EH (cell line): Measurements from ENCODE around the gene CASTOR1.
A peak's percentile ranks its signal among the peaks of the same experiment; 100 is the strongest.

Experiments used
- DNase-seq: peaks from one replicate; pipeline ENCODE4 v3.0.0-alpha.2; 2015; ENCODE audit warnings: low read depth

CASTOR1 gene

DNA sequence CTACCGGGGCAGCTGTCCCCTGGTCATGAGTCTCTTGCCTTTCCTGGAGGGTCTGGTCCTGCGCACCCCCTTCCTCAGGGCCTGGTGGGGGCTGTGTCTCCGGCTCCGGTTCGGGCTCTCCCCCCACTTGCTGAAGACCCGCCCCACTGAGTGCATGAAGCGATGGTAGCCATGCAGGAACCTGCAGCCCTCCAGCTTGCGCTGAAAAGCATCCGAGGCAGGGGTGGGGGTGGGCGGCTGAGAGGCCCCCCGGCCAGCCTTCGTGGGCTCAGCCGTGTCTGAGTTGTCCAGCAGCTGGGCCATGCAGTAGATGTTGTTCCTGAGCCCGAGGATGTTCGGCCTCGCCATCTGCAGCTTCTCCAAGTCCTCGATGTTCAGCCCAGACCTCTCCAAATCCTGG is 25.4 kb downstream of the CASTOR1 start:
- no peak for DNase-seq

DNA sequence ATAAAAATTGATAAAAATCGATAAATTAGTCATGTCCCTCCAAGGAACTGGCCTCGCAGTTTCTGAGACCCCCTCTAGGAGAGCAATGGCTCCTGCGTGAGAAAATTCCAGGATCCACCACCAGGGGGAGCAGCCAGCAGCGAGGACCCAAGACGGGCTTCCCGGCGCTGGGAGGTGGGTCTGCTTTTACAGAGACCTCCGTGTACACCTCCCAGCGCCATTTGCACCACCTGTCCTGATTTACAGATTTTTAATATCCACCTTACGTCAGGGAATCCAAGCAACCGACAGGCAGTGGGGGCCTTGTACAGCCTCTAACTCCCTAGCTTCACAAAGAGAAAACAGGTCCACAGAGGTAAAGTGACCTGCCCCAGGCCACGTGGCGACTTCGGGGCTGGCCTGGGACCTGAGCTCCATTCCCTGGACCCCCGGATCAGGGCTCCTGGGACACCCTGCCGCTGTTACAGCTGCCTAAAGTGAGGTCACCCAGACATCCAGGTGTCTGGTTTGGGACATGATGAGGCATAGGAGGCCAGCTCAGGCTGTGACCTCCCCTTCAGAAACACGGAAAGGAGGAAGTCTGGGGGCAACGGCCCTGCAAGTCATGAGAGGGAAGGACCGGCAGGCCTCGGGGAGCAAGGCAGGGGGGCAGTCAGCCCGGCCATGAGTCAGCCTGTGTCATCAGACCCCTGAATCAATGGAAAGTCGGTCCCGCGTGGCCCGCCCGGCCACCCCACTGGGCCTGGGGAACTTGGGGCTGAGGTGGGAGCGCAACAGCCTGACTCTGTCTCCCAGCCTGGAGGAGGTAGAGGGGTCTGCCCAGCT is 26.2 kb downstream of the CASTOR1 start:
- DNase-seq: peak; percentile 63

DNA sequence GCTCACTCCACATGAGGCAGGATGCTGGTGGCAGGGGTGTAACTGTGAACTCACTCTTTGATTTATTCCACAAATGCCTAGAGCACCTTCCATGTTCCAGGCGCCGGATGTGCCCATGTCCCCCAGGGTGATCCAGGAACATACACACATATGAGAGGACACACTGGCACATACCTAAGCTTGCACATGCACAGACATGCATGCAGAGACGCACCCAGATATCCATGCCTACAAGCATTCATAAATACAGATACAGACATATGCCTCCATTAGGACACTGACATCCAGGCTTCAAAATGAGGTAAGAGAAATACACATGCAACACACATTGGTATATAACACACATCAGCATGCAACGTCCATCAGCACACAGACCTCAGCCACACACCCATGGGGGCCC is 27.2 kb downstream of the CASTOR1 start:
- no peak for DNase-seq

DNA sequence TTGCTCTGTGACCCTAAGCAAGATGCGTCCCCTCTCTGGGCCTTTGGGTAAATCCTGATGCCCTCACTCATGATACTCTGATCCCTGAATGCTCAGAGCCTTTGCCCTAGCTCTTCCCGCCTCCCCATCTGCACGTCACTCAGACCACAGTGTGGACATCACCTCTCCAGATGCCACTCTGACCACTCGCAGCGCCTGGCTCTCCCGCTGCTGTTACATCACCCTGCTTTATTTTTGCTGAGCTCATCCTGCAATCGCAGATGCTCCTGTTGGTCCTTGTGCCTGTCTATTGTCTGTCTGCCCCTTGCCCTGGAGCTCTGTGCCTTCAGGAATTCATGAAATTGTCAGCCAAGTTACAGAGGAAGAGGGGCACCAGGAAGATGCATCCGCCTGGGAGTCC is 28.2 kb downstream of the CASTOR1 start:
- DNase-seq: no peak

DNA sequence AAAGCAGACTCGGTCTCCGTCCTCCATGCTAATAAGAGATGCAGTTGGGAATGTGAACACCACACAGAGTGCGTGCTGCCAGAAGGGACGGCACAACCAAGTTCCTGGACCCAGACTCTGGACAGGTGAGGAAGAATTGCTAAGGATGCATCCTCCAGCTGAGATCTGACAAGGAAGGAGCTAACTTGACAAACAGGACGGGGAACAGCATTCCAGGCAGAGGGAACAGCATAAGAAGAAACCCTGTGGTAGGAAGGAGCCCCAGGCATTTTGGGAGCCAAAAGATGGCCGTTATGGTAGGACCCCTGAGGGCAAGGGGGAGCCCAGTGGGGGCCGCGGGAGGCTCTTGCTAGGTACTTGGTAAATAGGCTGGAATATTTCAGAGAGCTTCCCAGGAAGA is 28.6 kb downstream of the CASTOR1 start:
- DNase-seq: no peak

DNA sequence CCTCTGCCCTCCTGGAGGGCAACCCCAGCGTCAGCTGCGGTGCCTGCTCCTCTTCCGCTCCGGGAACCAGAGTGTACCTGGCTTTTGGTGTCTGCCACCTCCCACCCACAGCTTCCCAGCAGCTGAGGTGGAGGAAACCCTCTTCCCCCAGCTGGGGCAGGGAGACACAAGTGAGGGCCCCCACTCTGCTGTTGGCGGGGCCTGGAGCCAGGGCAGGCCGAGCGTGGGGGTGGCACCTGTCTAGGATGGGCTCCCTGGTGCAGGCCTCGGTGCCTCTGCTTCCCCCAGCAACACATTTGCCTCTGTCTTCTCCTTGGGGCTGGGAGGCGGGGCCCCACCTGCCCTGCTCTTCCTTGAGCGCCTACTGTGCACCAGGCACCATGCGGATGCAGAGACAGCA is 29.0 kb downstream of the CASTOR1 start:
- DNase-seq: no peak

DNA sequence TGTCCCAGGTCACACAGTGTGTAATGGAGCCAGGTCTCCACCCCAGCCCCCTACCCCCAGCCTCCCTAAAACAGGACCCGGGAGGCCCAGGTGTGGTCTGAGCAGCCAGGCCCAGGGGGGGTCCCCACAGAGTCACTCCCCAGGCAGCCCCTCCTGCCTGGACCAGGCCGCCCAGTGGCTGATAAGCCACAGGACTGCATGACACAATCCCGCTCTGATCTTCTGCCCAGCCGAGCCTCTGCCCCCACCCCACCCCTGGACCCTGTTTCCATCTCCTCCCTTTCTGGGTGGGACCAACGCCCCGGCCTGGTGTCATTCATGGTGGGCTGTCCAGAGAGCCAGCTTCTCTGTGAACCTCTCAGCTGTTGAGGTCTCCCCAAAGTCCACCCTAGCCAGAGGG is 35.0 kb downstream of the CASTOR1 start:
- DNase-seq: no peak

DNA sequence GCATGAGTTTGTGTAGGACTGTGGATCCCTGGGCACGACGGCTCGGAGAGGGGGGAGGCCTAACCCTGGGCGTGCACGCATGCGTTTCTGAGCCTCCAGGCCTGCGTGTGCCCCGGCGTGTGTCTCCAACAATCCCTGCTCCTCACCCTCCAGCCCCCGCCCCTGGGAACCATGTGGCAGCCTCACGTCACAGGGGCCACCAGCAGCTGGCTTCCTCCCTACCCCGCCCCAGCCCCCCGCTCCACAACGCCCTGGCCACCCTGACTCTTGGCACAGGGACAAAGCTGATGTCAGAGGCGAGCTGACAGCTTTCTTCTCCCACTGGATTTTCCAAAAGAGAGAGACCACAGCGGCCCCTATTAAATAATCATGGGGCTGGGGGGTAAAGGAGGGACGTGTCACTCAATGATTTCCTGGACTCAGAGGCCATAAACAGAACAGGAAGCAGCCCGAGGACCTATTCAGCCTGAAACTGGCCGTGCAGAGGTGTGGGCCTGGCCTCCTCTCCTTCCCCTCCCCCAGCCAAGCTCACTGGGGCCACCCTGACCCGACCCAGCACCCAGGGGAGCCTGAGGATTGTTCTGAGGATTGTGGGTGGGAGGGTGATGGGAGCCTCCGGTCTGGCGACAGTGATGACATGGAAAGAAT is 36.0 kb downstream of the CASTOR1 start:
- peak; percentile 41 for DNase-seq

DNA sequence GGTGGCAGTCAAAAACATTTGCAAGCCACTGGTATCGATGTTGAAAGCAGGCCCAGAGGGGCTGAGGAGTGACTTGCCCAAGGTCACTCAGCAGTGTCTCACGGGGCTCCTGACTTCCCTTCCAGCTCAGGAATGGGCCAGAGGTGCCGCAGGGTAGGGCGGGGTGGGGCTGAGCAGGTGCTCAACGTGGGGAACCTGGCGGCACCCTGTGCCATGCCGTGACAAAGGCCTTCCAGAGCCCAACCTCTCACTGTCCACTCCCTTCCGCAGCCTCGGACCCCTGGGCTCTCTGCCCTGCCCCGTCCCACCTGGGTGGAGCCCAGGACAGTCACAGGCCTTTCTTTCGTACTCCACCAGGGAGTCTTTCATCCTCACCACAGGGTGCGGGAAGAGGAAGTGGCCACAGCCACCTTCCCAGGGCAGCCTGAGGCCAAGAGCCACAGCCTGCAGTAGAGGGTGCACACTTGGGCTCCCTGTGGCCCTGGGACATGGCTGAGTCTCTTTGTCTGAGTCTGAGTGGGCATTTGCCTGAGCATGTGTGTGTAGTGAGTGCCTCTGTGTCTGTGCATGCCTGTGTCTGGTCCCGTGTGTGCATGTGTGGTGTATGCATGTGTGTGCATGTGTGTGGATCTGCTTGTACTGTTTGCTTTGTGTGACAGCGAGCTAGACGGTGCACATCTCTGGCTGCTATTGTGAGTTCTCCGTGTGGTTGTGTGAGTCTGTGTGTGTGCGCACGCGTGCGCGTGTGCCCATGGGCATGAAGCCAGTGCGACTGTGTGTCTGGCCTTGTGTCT is 36.7 kb downstream of the CASTOR1 start:
- DNase-seq: no peak

DNA sequence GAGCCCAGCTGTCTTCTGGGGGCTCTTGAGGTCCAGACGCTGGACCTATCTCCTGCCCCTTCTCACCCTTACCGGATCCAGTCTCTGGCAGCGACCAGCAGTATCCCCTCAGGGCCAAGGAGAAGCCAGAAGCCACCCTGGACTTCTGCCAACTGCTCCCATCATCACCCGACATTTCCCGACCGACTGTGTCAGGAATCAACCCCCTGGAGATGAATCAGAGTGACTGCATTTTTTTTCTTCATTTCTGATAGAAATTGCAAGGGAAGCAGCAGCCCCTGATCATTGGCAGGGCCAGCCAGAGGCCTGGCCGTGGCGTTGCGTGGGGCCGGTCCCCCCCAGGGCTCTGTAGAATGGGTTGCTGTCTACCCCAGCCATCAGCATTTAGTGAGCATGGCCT is 37.6 kb downstream of the CASTOR1 start:
- DNase-seq: peak; percentile 86

DNA sequence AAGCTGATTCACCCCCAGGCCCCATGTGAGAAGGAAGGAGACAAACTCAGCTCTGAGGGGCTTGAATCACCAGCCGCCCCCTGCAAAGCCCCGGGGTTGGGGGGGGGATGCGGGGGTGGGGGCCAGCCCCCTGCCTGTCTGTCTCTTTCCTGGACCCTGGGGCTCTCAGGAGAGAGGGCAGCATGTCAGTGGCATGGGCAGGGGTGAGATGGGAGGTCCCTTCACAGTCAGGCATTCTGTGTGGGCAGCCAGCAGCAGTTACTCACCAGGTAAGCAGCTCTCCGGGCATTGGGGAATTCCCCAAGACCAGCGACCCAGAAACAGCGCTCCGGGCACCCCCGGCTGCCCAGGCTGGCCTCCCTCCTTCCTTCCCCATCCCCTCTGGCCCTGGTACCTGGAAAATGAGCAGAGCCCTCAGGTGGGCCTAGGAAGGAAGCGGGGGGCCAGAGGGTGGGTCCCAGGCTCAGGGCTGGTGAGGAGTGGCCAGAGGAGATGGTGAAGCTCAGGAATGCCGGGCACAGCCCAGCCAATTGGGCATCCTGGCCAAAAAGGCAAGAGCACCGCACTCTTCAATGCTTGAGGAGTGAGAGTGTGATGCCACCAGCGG is 38.5 kb downstream of the CASTOR1 start:
- peak; percentile 71 for DNase-seq

DNA sequence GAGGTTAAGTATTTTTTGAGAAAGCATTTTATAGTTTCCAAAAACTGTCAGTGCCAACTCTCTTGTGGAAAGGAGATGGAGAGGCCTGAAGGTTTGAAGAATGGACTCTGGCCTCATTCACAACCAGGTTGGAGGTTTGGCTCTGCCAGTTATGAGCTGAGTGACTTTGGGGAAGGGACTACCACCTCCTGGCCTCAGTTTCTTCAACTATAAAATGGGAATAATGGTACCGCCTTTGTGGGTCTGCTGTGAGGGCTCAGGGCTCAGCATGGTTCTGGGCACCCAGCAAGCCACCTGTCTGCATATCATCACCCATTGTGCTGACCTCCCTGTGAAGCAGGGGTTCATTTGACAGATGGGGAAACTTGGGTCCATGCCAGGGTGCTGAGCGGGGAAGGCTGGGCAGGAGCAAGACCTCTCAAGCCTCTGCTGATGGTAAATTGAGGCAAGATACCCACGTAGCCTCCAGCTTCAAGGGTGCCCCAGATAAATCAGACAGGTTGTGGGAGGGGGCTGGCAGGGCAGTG is 39.2 kb downstream of the CASTOR1 start:
- DNase-seq: no peak

DNA sequence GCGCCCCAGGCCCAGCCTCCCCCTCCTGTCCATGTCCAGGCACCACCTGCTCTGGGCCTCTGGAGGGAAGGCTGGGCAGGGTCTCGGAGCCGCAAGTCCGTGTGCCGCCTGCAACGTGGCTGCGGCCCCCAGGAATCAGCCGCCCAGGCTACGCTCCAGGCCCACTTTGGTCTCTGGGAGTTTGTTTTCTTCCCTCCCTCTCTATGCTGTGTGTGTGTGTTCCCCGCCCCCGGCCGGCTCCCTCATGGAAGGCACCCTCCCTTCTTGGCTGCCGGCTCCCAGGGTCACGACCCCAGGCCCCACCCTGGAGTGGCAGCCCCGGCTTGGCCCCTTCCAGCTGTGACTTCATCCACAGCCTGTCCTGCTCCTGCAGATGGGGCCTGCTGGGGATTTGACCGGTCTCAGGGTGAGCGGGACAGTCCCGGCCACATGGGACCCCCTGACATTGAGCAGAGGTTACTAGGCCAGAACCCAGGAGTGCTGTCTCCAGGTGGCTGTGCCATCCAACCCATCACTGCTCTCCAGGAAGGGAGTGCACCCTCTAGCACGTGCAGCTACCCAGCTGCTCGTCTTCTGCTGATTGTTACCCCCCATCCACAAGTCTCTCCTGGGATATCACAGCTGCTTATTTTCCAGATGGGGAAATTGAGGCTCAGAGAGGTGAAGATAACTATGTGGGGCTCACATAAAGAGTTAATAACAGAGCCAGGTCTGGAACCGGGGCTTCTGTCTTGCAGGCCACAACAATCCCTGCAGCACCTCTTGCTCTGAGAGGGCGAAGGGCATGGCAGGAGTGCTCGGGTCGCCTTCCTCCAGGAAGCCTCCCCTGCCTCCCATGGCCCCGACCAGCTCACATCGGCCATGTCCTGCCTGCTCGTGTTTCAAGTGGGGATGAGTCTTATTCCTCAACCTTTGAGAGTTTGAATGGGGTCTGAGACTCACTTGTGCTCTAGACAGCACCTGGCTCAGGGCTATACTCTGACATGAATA is 40.0 kb downstream of the CASTOR1 start:
- DNase-seq: no peak

DNA sequence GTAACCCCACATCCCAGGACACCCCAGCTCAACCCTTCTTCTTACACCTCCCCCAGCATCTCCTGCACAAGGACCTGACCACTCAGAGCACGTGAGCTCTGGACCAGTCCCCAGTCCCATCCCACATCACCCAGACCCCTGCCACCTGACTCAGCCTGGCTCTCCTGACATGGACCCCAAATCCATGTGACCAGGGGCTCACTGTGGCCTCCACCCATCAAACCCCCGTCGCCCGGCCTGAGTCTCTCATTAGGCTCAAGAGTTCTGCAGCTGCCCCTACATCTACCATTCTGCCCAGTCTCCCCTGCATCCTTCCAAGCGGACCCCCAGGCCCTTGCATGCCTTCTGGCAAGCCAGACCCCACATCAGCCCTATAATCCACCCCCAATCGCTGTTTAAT is 40.8 kb downstream of the CASTOR1 start:
- no peak for DNase-seq

DNA sequence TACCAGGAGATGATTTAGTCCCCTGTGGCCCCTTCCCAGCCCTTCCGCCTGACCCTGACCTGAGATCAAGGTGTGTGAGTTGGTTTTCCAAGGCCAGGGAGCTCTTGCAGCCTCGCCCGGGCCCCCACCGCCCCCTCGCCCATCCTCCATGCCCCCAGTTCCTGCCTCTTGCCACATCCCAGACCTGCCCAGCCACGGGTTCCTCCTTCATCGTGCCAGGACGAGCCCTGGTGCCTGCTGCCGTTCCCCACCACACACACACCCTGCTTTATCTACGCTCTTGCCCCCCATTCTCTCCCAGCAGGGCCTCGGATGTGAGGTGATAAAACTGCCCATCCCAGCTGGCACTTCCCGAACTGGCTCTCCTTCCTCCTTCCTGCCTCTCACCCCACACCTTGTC is 41.3 kb downstream of the CASTOR1 start:
- no peak for DNase-seq

DNA sequence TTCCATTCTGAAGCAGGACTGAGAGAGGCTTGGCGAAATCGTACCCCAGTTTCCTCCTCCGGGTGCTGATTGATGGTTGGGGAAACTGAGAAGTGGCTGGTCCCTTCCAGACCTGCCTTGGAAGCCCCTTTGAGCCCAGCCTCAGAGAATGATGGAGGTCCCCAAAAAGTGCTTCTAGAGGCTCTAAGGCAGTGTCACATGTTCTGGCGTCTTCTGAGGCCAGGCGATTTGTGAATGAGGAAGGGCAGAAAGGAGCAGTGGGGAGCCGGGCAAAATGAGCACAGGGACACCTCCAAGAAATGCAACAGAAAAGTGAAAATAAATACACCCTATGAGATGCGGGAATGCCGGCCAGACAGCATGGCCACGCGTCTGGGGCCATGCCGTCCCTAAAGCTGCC is 41.7 kb downstream of the CASTOR1 start:
- DNase-seq: no peak

DNA sequence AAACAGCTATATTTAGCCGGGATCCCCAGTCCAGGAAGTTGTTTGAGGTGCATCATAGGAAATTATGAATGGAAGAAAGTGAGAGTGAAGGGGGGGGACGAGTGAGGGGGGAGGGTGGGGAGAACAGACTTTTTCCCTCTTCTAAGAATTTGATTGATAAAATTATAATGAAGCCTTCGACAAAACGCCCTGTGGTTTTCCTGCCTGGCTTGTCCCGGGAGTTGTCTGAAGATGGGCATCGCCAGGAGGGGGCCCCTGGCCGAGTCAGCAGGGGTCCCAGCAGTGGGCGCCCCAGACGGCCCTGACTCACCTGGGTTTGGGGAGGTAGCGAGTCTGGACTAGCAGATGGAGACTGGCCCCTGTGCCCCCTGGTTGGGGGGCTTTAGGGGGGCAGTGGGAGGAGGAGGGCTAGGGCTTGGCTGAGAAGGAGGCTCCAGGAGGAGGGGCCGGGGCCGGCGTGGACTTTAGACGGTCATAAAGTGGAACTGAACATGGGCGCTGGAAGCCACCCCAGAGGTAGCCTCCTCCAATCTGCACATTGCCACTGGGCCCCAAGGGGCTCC is 42.4 kb downstream of the CASTOR1 start:
- no peak for DNase-seq

DNA sequence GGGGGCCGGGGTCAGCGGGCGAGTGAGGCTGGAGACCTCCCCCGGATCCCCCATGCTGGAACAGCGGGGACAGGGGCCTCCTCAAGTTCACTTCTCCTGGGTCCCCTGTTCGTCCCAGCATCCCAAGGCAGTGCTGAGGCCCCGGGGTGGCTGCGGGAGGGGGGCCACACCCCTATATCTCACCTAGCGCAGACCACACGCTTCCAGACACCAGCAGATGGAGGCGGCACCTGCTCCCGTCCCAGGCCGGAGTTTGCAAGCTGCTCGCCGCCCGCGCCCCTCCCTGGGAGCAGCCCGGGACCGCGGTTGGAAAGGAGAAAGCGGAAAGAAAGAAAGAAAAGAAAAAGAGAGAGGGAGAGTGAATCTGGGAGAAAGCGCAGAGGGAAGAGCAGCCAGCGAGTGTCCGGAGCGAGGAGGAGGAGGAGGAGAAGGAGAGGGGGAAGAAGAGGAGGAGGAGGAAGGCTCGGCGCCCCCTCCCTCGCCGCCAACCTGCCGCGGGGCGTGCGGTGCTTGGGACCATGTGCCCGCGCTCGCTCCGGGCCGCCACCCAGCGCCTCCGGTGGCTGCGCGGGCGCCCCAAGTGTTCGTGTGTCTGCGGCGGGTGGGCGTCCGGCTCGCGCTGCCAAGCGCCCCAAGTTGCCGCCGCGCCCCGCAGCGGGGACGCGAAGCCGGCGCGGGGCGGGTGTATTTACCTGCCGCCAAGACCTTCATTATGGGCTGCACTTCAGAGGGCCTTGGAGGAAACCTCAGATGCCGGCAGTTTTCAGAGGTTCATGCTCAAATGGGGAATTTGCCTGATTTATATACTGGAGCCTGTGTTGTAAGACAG is 43.1 kb downstream of the CASTOR1 start, which contains the start of gene LIF:
Gene LIF (minus strand): TSS at position 775 of the 829 bp plus-strand sequence. CDS start 64 bp downstream, at position 711.
- peak; percentile 67 for DNase-seq

DNA sequence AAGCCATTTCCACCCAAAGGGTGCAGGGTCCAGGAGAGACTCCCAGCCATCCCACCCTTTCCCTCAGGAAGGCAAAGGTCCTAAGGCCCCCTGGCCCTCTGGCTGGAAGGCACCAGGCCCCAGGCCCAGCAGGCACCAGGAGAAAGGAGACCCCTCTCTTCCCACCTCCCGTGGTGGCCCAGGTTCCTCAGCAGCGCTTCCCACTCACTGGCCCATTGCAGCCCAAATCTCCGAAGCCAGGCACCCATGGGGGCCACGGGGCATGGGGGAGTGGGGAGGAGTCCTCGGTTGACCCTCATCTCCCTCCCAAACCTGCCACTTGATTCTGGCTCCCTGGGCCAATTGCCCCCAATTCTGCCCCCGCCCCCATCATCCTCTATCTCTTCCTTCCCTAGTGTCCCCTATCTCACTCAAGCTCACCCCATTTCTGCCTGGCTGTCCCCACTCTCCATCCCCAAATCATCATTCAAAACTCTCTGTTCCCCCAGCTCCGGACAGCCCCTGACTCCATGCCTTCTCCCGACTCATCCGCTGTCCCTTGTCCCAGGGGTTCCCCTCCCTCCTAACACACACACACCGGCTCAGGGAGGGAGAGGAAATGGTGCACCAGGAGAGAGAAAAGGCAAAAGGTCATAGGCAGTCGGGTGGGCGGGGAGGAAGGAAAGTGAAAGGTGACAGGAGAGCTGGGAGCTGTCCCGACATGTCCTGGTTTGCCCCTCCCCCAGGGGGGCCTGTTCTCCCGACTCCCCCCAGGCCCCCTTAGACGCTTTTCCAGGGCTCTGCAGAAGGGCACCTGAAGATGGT is 43.9 kb downstream of the CASTOR1 start:
- no peak for DNase-seq
